ENCODE measurements around the gene RFLNA. TPM values are rescaled to one million over a fixed set of nuclear protein-coding genes. Genes with fewer than 3 reads are reported as not detected.

The RFLNA gene
- not detected for total RNA-seq

GRCh38 chr12:124294780-124295341 lies at the start of gene RFLNA:
TSS of gene RFLNA (plus strand) at chr12:124295093. CDS start at chr12:124295430, 337 bp downstream.
- peak; percentile 43 for ATAC-seq

- ATAC-seq: no peak
Observed at GRCh38 chr12:124247331-124247730, 47.6 kb upstream of the RFLNA start.

GRCh38 chr12:124248941-124249825 lies 45.7 kb upstream of the RFLNA start:
- no peak for ATAC-seq

- no peak for ATAC-seq
Observed at GRCh38 chr12:124251186-124251585, 43.7 kb upstream of the RFLNA start.

- no peak for ATAC-seq
Observed at GRCh38 chr12:124252964-124253363, 41.9 kb upstream of the RFLNA start.

- ATAC-seq: no peak
Observed at GRCh38 chr12:124254126-124254525, 40.8 kb upstream of the RFLNA start.

GRCh38 chr12:124259154-124260066 lies 35.5 kb upstream of the RFLNA start:
- ATAC-seq: no peak

- no peak for ATAC-seq
Observed at GRCh38 chr12:124261885-124262284, 33.0 kb upstream of the RFLNA start.

- no peak for ATAC-seq
Observed at GRCh38 chr12:124264089-124264795, 30.7 kb upstream of the RFLNA start.

- ATAC-seq: no peak
Observed at GRCh38 chr12:124264879-124265278, 30.0 kb upstream of the RFLNA start.

- ATAC-seq: no peak
Observed at GRCh38 chr12:124267205-124267778, 27.6 kb upstream of the RFLNA start.

GRCh38 chr12:124270671-124271070 lies 24.2 kb upstream of the RFLNA start:
- ATAC-seq: no peak

- ATAC-seq: peak; percentile 47
Observed at GRCh38 chr12:124273630-124274029, 21.3 kb upstream of the RFLNA start.

- no peak for ATAC-seq
Observed at GRCh38 chr12:124276337-124276736, 18.6 kb upstream of the RFLNA start.

GRCh38 chr12:124277394-124278241 lies 17.3 kb upstream of the RFLNA start:
- ATAC-seq: peak; percentile 32

GRCh38 chr12:124278389-124279101 lies 16.3 kb upstream of the RFLNA start:
- no peak for ATAC-seq

GRCh38 chr12:124279315-124279714 lies 15.6 kb upstream of the RFLNA start:
- ATAC-seq: no peak

- ATAC-seq: peak; percentile 23
Observed at GRCh38 chr12:124279846-124280360, 15.0 kb upstream of the RFLNA start.

GRCh38 chr12:124281309-124281708 lies 13.6 kb upstream of the RFLNA start:
- no peak for ATAC-seq

GRCh38 chr12:124282287-124282686 lies 12.6 kb upstream of the RFLNA start:
- ATAC-seq: no peak

Measured in esophagus mucosa (tissue), 1 donor.